Upper lobe of left lung (tissue), 4 donors: Measurements from ENCODE around the gene CAPRIN1.
"Not testable (repeated sequence)": the region's sequence is repeated elsewhere in the genome, so short reads cannot be mapped to it uniquely, and the experiment has no call there.

Experiments
- CTCF ChIP-seq, 6 experiments: fragments of 450-650 bp in 4 of 6; fragments of 200-600 bp in 2 of 6; sonication (generic) in 2 of 6; IDR thresholded peaks; one replicate each; pipeline ENCODE4 v1.5.1; 2016 to 2019; ENCODE audit warnings: antibody characterized with exemption in 6 of 6
- POLR2A ChIP-seq, 4 donors: fragments of 450-650 bp; IDR thresholded peaks; one replicate each; pipeline ENCODE4 v1.5.1; 2016 to 2017; ENCODE audit warnings: antibody characterized with exemption in 4 of 4, mild to moderate bottlenecking in 2 of 4
- POLR2AphosphoS5 ChIP-seq, 2 donors: sonication (generic); formaldehyde crosslinking; IDR thresholded peaks; one replicate each; pipeline ENCODE4 v1.5.1; 2017; ENCODE audit warnings: antibody characterized with exemption in 2 of 2

DNA sequence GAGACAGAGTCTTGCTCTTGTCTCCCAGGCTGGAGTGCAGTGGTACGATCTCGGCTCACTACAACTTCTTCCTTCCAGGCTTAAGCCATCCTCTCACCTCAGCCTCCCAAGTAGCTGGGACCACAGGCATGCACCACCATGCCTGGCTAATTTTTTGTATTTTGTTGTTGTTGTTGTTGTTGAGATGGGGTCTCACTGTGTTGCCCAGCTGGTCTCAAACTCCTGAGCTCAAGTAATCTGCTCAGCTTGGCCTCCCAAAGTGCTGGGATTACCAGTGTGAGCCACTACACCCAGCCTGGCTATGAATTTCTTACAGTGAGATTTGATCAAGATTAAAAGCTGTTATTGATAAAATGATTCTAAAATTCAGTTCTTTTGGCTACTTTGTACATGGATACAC is 43.4 kb downstream of the CAPRIN1 start:
- TF ChIP-seq POLR2A, CTCF, POLR2AphosphoS5 (IDR thresholded peaks at IDR 0.05): not testable (repeated sequence)
